Stimulated activated effector memory CD8-positive, alpha-beta T cell treated with anti-CD3 and anti-CD28 coated beads, Interleukin-12 subunit alpha, Interleukin-12 subunit beta, amount 100 ng/mL, for 72 hours (primary cell): ENCODE measurements around the gene RAP1B.
"Not testable (repeated sequence)": the region's sequence is repeated elsewhere in the genome, so short reads cannot be mapped to it uniquely, and the experiment has no call there.

Experiments
- ATAC-seq: fragments of 150-1000 bp; cut with Tn5 transposase; 2 replicates; pipeline ENCODE4 v1.10.0; 2021
- DNase-seq, 2 donors: peaks; one replicate each; pipeline ENCODE4 v3.0.0; 2021 to 2022; ENCODE audit warnings: low spot score in 2 of 2
- H3K27ac Mint-ChIP-seq: one replicate; pipeline ENCODE4 v1.8.0; 2022; ENCODE audit warnings: mild to moderate bottlenecking, mixed read lengths
- H3K36me3 Mint-ChIP-seq: one replicate; pipeline ENCODE4 v1.8.0; 2022; ENCODE audit warnings: mild to moderate bottlenecking, mixed read lengths
- H3K4me1 Mint-ChIP-seq: one replicate; pipeline ENCODE4 v1.8.0; 2022; ENCODE audit warnings: mixed read lengths
- H3K4me3 Mint-ChIP-seq: one replicate; pipeline ENCODE4 v1.8.0; 2022; ENCODE audit warnings: mild to moderate bottlenecking, mixed read lengths
- H3K9me3 Mint-ChIP-seq: one replicate; pipeline ENCODE4 v1.8.0; 2022; ENCODE audit warnings: mixed read lengths

RAP1B gene

DNA sequence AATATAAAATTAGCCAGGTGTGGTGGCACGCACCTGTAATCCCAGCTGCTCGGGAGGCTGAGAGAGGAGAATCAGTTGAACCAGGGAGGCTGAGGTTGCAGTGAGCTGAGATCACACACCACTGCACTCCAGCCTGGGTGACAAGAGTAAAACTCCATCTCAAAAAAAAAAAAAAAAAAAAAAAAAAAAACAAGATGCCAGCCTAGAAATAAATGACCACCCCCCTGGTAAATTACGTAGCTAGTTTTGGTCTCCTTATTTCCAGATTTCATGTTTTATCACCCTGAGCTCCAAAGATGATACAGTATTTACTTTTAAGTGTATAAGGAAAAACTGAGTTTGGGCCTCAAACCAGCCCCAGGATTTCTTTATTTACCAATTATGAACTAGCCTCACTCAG, 26.7 kb downstream of the RAP1B start:
- Mint-ChIP-seq H3K36me3 (peaks cover 87% of the 10 kb centered on the region), H3K4me1 (peaks cover 80% of the 10 kb centered on the region), H3K4me3 (peak overlapping the region; percentile 13), H3K27ac (peak overlapping the region; percentile 71)
- not testable (repeated sequence) for H3K9me3 Mint-ChIP-seq, DNase-seq, ATAC-seq

DNA sequence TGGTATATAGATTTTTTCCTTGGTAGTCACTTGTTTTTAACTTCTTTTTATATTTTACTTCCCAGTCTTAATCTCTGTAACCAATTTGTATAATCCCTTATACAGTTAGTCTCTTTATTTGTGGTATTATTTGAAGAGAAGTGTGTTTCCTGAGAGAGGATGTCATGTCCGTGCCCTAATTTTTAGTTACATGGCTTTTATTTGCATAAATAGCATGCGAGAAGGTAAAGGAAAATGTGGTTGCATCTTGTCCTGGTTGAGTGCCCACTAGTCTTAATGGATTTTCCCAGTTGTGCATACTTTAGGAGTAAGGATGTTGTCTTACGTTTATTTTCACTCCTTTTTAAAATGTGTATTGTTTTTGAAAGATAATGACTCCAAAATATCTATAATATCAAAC, 27.5 kb downstream of the RAP1B start:
- Mint-ChIP-seq H3K9me3 (no peaks in the 10 kb centered on the region), H3K4me1 (peaks cover 77% of the 10 kb centered on the region), H3K36me3 (peaks cover 87% of the 10 kb centered on the region), H3K27ac (peak overlapping the region; percentile 71), H3K4me3 (peak overlapping the region; percentile 13)
- DNase-seq (no peak), ATAC-seq (no peak)

DNA sequence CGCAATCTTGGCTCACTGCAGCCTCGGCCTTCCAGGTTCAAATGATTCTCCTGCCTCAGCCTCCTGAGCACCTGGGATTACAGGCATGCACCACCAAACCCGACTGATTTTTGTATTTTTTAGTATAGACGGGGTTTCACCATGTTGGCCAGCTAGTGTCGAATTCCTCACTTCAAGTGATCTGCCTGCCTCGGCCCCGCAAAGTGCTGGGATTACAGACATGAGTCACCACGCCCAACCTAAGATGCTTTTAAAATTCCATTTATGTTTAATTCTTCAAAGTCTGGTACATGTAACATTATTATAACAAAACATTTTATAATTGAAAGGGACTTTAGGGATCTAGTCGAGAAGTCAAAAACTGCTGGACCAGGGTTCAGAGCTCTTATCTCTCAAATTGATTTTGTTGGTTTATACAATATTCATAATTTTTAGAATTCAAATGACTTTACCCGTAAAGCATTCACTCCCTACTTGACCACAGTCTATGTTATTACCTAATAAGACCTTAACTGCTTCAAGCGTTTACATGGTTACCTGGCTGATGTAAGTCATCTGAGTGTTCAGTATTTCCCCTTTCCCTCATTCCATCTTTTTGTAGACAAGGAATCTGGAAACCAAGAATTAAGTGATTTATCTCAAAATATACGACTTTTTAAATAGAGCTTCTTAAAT, 28.2 kb downstream of the RAP1B start:
- Mint-ChIP-seq H3K4me1 (peaks cover 70% of the 10 kb centered on the region), H3K9me3 (no peaks in the 10 kb centered on the region), H3K4me3 (peak overlapping the region; percentile 58), H3K36me3 (peaks cover 87% of the 10 kb centered on the region), H3K27ac (peak overlapping the region; percentile 52)
- DNase-seq (no peak), ATAC-seq (no peak)

DNA sequence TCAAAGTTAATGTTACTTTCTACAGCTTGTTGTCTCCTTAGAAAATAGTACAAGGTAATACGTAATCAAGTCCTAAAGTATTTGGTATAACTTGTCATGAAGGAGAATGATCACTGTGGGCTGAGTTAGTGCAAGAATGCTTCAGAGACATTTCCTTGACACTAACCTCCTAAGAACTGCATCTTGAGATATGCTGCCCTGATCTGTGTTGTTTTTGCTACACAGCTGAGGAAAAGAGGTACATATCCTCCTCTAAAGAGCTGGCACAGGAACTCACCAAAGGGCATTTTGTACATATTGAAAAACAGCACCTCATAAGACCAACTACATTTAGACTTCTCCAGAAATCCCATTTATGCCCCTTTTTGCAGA, 28.7 kb downstream of the RAP1B start:
- no peak for DNase-seq
- Mint-ChIP-seq H3K4me1 (peaks cover 65% of the 10 kb centered on the region), H3K27ac (peak overlapping the region; percentile 52), H3K4me3 (peak overlapping the region; percentile 58), H3K36me3 (peaks cover 87% of the 10 kb centered on the region), H3K9me3 (no peaks in the 10 kb centered on the region)
- ATAC-seq, result peak; percentile 42

DNA sequence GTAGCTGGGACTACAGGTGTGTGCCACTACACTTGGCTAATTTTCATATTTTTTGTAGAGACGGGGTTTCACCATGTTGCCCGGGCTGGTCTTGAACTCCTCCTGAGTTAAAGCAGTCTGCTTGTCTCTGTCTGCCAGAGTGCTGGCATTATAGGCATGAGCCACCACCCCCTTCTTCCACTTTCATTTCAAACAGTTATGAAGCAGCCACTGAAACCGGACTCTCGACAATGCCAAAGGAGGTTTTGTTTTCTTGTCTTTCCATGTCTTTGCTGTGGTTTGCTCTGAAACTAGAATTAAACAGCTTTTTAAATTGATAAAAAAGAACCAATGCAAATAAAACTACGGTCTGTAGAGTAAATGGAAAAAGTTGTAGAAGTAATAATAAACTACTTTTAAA, 30.4 kb downstream of the RAP1B start:
- Mint-ChIP-seq H3K36me3 (peaks cover 87% of the 10 kb centered on the region), H3K27ac (peak overlapping the region; percentile 52), H3K4me3 (peak overlapping the region; percentile 58), H3K4me1 (peaks cover 66% of the 10 kb centered on the region), H3K9me3 (no peaks in the 10 kb centered on the region)
- ATAC-seq (peak; percentile 95), DNase-seq (peak in 1 of 2 donors; percentile 64)

DNA sequence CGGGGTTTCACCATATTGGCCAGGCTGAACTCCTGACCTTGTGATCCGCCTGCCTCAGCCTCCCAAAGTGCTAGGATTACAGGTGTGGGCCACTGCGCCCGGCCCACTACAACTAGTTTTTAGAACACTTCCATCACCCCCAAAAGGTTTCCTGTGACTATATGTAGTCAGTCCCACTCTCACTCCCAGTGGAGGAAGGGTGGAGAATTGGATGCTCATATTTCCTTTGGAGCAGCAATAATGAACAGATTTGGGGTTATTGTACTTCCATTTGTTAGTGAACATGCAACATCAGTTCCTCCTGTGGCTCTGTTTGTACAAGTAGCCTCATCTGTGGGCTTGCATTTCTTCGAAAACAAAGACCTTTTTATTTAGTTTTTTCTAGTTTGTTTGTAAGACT, 35.8 kb downstream of the RAP1B start:
- Mint-ChIP-seq H3K36me3 (peaks cover 99% of the 10 kb centered on the region), H3K9me3 (no peaks in the 10 kb centered on the region), H3K4me3 (no peak overlapping the region), H3K27ac (peak overlapping the region; percentile 78), H3K4me1 (peaks cover 52% of the 10 kb centered on the region)
- DNase-seq (no peak), ATAC-seq (no peak)

DNA sequence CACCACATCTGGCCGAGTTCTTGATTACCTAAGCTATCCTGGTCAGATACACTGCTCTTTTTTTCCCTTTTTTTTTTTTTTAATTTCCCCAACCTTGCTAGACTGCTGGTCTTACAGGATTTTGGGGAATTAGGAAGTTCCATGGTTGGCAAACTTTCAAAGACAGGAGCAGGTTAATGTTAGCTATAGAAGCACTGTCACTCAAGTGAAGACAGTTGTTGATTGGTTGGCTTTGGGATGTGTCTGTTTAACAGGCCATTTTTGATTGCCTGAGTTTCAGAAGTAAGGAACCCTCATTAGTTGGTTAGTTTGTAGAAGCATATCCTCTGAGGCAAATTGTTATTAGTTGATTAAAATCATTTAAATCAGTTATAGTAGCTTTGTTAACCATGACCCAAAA, 36.8 kb downstream of the RAP1B start:
- Mint-ChIP-seq H3K4me3 (peak overlapping the region; percentile 25), H3K36me3 (peaks cover 99% of the 10 kb centered on the region), H3K27ac (peak overlapping the region; percentile 60), H3K4me1 (peaks cover 41% of the 10 kb centered on the region), H3K9me3 (no peaks in the 10 kb centered on the region)
- DNase-seq (no peak), ATAC-seq (no peak)

DNA sequence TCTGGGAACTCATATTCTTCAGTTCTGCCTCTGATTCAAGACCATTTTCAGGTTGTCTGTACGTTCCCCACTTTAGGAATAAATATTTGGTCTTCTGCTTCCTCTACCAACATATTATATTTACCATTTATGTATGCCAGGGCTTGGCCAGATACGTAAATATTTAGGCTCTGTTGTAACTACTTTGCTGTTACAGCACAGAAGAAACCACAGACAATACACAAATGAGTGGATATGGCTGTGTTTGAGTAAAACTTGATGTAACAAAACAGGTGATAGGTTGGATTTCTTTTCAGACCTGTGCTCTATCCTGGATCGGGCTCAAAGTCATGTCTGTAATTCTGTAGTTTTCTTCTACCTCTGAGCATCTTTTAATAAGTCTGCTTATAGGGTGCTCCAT, 37.5 kb downstream of the RAP1B start:
- Mint-ChIP-seq H3K9me3 (no peaks in the 10 kb centered on the region), H3K4me1 (peaks cover 38% of the 10 kb centered on the region), H3K27ac (peak overlapping the region; percentile 60), H3K4me3 (peak overlapping the region; percentile 25), H3K36me3 (peaks cover 99% of the 10 kb centered on the region)
- DNase-seq, result no peak
- ATAC-seq, result peak; percentile 99

DNA sequence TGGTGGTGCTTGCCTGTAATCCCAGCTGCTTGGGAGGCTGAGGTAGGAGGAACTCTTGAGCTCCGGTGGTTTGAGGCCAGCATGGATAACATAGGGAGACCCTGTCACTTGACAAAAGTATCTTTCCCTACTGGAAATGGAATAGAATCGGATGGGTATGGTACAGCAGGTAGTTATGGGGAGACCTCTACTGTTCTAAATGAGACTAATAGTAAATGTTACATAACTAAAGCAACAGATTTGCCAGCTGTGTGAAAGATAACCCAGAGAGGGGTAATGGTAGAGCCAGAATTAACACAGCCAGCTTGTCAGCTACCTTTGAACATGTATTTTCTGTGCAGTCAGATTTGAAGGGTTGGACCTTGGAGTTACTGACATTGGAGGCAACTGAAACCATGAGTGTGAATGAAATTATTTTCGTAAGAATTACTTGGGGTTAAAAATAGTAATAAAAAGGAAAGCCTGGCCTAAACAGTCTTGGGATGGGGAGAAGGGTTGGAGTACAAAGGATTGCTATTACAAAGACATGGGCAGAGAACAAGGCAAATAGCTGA, 54.4 kb downstream of the RAP1B start:
- DNase-seq (no peak), ATAC-seq (no peak)
- Mint-ChIP-seq H3K36me3 (peaks cover 78% of the 10 kb centered on the region), H3K4me3 (no peak overlapping the region), H3K27ac (peak overlapping the region; percentile 79), H3K4me1 (peaks cover 18% of the 10 kb centered on the region), H3K9me3 (no peaks in the 10 kb centered on the region)

DNA sequence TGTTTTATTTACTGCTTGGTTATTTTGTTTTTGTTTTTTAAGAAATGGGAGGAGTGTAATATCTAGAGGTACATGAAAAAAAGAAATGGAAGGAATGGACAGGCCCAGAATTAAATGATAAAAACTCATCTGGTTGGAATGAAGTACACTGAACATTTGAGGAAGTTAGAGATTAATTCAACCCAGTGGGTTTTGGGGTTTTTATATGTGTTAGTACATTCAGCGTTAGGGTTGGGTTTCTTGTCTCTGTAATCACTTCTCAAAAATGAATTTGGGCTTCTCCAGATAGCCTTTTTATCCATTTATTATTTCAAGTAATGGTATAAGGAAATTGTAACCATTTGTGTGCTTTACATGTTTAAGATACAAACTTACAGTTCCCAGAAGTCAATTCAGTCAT, 56.6 kb downstream of the RAP1B start:
- Mint-ChIP-seq H3K4me1 (peaks cover 24% of the 10 kb centered on the region), H3K4me3 (no peak overlapping the region), H3K27ac (peak overlapping the region; percentile 69), H3K9me3 (no peaks in the 10 kb centered on the region), H3K36me3 (peaks cover 60% of the 10 kb centered on the region)
- DNase-seq, result no peak
- no peak for ATAC-seq

DNA sequence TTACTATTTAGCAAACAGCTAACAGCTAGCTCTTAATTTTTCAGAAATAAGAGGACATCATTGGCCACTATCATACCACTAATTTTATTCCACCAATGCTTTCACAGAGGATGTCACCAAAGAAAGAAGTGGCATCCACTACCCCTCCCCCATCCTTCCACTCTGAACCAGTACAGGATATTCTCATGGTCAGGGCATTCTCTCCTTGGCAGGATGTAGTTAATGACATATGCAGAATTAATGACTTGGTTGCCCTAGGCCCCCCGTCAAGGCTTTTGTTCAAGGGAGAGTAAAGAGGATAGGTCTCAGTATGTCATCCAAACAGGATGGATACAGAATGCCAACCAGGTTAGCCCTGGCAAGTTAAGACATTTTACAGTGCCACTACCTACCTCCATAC, 57.2 kb downstream of the RAP1B start:
- Mint-ChIP-seq H3K4me3 (no peak overlapping the region), H3K27ac (peak overlapping the region; percentile 69), H3K9me3 (no peaks in the 10 kb centered on the region), H3K36me3 (peaks cover 54% of the 10 kb centered on the region), H3K4me1 (peaks cover 24% of the 10 kb centered on the region)
- no peak for DNase-seq
- no peak for ATAC-seq

DNA sequence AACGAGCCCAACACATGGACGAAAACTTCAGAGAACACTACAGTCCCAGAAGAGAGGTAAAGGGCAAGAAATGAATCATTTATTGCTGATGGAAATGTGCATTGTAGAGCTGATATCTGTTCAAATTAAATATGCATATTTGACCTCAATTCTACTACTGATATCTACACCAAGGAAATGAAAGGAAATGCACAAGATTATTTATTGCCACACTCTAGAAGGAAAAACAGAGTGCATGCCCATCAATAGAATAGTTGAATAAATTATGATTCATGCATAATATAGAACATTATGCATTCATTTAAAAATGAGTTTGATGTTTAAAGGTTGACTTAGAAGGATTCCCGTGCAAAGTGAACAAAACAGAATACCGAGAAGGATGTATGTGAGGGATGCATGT, 60.5 kb downstream of the RAP1B start:
- no peak for ATAC-seq
- Mint-ChIP-seq H3K27ac (no peak overlapping the region), H3K4me3 (no peak overlapping the region), H3K36me3 (peaks cover 29% of the 10 kb centered on the region), H3K4me1 (peaks cover 36% of the 10 kb centered on the region), H3K9me3 (no peaks in the 10 kb centered on the region)
- DNase-seq, result no peak

DNA sequence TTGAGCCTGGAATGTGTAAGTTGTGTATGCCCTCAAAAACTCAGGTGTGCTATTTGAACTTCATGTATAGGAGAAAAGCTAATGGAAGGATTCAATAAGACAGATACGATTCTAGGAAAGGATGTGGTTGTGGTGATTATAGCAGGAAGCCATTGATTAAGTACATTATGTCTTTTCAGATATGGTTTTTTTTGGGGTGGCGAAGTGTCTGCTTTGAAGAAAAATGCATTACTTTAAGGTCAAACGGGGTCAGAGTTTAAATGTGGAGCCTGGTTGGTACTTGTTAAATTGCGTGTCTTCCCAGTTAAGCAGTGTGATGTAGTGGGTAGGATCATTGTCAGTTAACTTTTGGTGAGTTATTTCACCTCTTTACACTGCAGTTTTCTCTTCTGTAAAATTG, 63.1 kb downstream of the RAP1B start:
- Mint-ChIP-seq H3K27ac (peak overlapping the region; percentile 35), H3K9me3 (no peaks in the 10 kb centered on the region), H3K4me1 (peaks cover 26% of the 10 kb centered on the region), H3K36me3 (peaks cover 12% of the 10 kb centered on the region), H3K4me3 (peak overlapping the region; percentile 20)
- peak; percentile 74 for ATAC-seq
- DNase-seq, result no peak

DNA sequence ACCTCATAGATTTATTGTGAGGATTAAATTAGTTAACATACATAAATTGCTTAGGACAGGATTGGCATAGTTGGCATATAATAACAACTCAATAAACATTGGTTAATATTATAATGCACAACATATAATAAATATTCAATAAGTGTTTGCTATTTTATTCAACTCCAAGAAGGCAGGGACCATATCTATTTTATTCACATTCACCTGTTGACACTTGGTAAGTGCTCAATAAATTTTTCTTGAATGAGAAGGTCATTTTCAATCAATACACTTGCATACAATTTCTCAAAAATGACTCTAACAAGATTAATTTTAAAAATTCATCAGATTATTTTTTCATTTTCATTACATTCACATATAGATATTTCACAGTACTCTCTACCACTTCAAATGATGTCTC, 63.7 kb downstream of the RAP1B start:
- Mint-ChIP-seq H3K9me3 (no peaks in the 10 kb centered on the region), H3K27ac (peak overlapping the region; percentile 35), H3K36me3 (peaks cover 12% of the 10 kb centered on the region), H3K4me3 (peak overlapping the region; percentile 20), H3K4me1 (peaks cover 31% of the 10 kb centered on the region)
- DNase-seq (no peak), ATAC-seq (no peak)

DNA sequence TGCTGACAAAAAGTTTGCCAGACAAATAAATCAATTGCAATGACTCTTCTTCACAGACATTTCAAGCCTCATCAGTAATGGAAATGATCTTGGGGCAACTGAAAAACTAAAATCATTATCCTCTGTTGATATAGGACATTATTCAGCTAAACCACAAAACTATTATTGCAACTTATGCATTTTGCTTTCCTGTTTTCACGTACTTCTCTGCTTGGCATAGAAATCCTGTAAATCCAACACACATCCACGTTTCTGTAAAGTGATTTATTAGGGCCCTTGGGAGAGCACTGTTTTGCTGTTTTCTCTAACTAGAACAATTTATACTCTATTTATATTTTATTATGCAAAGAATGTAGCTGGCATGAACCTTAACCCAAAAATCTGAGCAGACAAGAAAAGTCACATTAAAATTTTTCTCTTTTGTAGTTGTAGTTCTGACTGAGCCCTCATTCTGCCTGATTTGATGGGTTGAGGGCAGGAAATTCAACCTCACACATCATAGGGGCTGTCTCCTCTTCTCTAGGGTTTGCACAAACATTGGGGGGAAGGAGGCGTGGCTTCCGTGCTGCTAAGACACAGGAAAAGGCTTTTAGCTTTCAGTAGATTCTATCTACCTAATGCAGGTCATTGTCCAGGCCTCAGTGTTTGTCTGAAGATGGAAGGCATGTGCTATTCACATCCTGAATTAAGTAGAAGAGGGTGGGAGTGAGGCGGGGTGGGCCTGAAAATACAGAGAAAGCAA, 64.6 kb downstream of the RAP1B start:
- Mint-ChIP-seq H3K4me1 (peaks cover 34% of the 10 kb centered on the region), H3K9me3 (no peaks in the 10 kb centered on the region), H3K27ac (peak overlapping the region; percentile 86), H3K36me3 (peaks cover 8% of the 10 kb centered on the region), H3K4me3 (peak overlapping the region; percentile 30)
- DNase-seq (peak; percentile 18 to 80), ATAC-seq (peak; percentile 89)

DNA sequence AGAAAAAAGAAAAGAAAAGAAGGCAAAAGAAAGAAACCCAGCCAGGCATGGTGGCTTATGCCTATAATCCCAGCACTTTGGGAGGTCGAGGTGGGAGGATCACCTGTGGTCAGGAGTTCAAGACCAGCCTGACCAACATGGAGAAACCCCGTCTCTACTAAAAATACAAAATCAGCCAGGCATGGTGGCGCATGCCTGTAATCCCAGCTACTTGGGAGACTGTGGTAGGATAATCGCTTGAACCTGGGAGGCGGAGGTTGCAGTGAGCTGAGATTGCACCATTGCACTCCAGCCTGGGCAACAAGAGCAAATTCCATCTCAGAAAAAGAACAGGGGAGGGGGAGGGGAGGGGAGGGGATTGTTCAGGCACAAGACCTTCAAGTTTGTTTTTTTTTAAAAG, 66.2 kb downstream of the RAP1B start:
- H3K9me3 Mint-ChIP-seq, ATAC-seq, H3K4me3 Mint-ChIP-seq, DNase-seq, H3K36me3 Mint-ChIP-seq: not testable (repeated sequence)
- Mint-ChIP-seq H3K4me1 (peaks cover 28% of the 10 kb centered on the region), H3K27ac (peak overlapping the region; percentile 41)
